ENCODE results near the gene TFF2. TPM values are rescaled to one million over a fixed set of nuclear protein-coding genes. Genes with fewer than 3 reads are reported as not detected.

TFF2 gene
- total RNA-seq, 4 donors from 2014 or later, result 0.68 TPM; not detected in 3

- H3K9me3 ChIP-seq, result no peaks in the 10 kb centered on the region
- intact Hi-C loops (cut with DNase I; ENCODE audit: low total_unique reads), result no loop called here
- H3K4me1 ChIP-seq, result peaks cover 0 to 23% (median 12%) of the 10 kb centered on the region in 4 donors
- 56 to 58% methylated on average over 2 to 8 of the region's 8 CpGs for WGBS, 2 donors (ENCODE audit: low coverage in 1 of 2)
- no peak overlapping the region for H3K27ac ChIP-seq
- TF ChIP-seq EP300 (IDR thresholded peaks at IDR 0.05; ENCODE audit: low read depth), result no peak
- TF ChIP-seq POLR2AphosphoS5 (IDR thresholded peaks at IDR 0.05), result no peak
- TF ChIP-seq CTCF (IDR thresholded peaks at IDR 0.05), result no peak
- TF ChIP-seq POLR2A (IDR thresholded peaks at IDR 0.05), result no peak
- no peaks in the 10 kb centered on the region for H3K36me3 ChIP-seq
- in situ Hi-C loops (cut with MboI; ENCODE audit: low pct_ligation_motif_present in 1 of 4, low pct_unique_long_range_greater_than_20kb in 1 of 4, low sequenced_read_pairs in 3 of 4), result no loop called here
- H3K4me3 ChIP-seq, result no peak overlapping the region
- DNase-seq, result no peak
- H3K27me3 ChIP-seq, result peaks cover 9% of the 10 kb centered on the region
Observed at GRCh38 chr21:42363312-42363711, 12.5 kb upstream of the TFF2 start.

GRCh38 chr21:42362700-42363099 is 11.9 kb upstream of the TFF2 start:
- Histone ChIP-seq H3K4me3 (no peak overlapping the region), H3K27ac (no peak overlapping the region), H3K4me1 (peaks cover 0 to 20% (median 11%) of the 10 kb centered on the region in 4 donors), H3K36me3 (no peaks in the 10 kb centered on the region), H3K9me3 (no peaks in the 10 kb centered on the region), H3K27me3 (peaks cover 9% of the 10 kb centered on the region)
- TF ChIP-seq CTCF (IDR thresholded peaks at IDR 0.05), result no peak
- TF ChIP-seq POLR2A (IDR thresholded peaks at IDR 0.05), result no peak
- TF ChIP-seq EP300 (IDR thresholded peaks at IDR 0.05; ENCODE audit: low read depth), result no peak
- TF ChIP-seq POLR2AphosphoS5 (IDR thresholded peaks at IDR 0.05), result no peak
- in situ Hi-C loops (cut with MboI; ENCODE audit: low pct_ligation_motif_present in 1 of 4, low pct_unique_long_range_greater_than_20kb in 1 of 4, low sequenced_read_pairs in 3 of 4) (no loop called here), intact Hi-C loops (cut with DNase I; ENCODE audit: low total_unique reads) (no loop called here)
- no peak for DNase-seq
- WGBS, 2 donors (ENCODE audit: low coverage in 1 of 2), result 71 to 88% methylated on average over 5 to 9 of the region's 9 CpGs

GRCh38 chr21:42362198-42362597 is 11.4 kb upstream of the TFF2 start:
- 69 to 100% methylated on average over 4 to 12 of the region's 12 CpGs for WGBS, 2 donors (ENCODE audit: low coverage in 1 of 2)
- Histone ChIP-seq H3K4me3 (no peak overlapping the region), H3K36me3 (no peaks in the 10 kb centered on the region), H3K27me3 (peaks cover 9% of the 10 kb centered on the region), H3K4me1 (peaks cover 0 to 15% (median 9%) of the 10 kb centered on the region in 4 donors), H3K9me3 (no peaks in the 10 kb centered on the region), H3K27ac (no peak overlapping the region)
- intact Hi-C loops (cut with DNase I; ENCODE audit: low total_unique reads) (no loop called here), in situ Hi-C loops (cut with MboI; ENCODE audit: low pct_ligation_motif_present in 1 of 4, low pct_unique_long_range_greater_than_20kb in 1 of 4, low sequenced_read_pairs in 3 of 4) (no loop called here)
- DNase-seq, result no peak
- no peak for TF ChIP-seq EP300 (IDR thresholded peaks at IDR 0.05; ENCODE audit: low read depth)
- TF ChIP-seq POLR2AphosphoS5 (IDR thresholded peaks at IDR 0.05), result no peak
- no peak for TF ChIP-seq POLR2A (IDR thresholded peaks at IDR 0.05)
- TF ChIP-seq CTCF (IDR thresholded peaks at IDR 0.05), result no peak

GRCh38 chr21:42361286-42361685 is 10.5 kb upstream of the TFF2 start:
- Histone ChIP-seq H3K4me3 (no peak overlapping the region), H3K27ac (no peak overlapping the region), H3K4me1 (peaks cover 0 to 6% (median 2%) of the 10 kb centered on the region in 4 donors), H3K9me3 (no peaks in the 10 kb centered on the region), H3K36me3 (no peaks in the 10 kb centered on the region), H3K27me3 (peaks cover 9% of the 10 kb centered on the region)
- 50% methylated on average over 7 of the region's 7 CpGs; no CpG with 5 or more reads in 1 of the 2 donors for WGBS, 2 donors (ENCODE audit: low coverage in 1 of 2)
- intact Hi-C loops (cut with DNase I; ENCODE audit: low total_unique reads) (no loop called here), in situ Hi-C loops (cut with MboI; ENCODE audit: low pct_ligation_motif_present in 1 of 4, low pct_unique_long_range_greater_than_20kb in 1 of 4, low sequenced_read_pairs in 3 of 4) (no loop called here)
- TF ChIP-seq CTCF (IDR thresholded peaks at IDR 0.05) (no peak), POLR2A (IDR thresholded peaks at IDR 0.05) (no peak), EP300 (IDR thresholded peaks at IDR 0.05; ENCODE audit: low read depth) (no peak), POLR2AphosphoS5 (IDR thresholded peaks at IDR 0.05) (no peak)
- DNase-seq, result no peak

All from transverse colon (tissue), 4 donors.